ENCODE measurements around the gene APOC4.
"Not testable (repeated sequence)": the region's sequence is repeated elsewhere in the genome, so short reads cannot be mapped to it uniquely, and the experiment has no call there.

APOC4 gene

DNA sequence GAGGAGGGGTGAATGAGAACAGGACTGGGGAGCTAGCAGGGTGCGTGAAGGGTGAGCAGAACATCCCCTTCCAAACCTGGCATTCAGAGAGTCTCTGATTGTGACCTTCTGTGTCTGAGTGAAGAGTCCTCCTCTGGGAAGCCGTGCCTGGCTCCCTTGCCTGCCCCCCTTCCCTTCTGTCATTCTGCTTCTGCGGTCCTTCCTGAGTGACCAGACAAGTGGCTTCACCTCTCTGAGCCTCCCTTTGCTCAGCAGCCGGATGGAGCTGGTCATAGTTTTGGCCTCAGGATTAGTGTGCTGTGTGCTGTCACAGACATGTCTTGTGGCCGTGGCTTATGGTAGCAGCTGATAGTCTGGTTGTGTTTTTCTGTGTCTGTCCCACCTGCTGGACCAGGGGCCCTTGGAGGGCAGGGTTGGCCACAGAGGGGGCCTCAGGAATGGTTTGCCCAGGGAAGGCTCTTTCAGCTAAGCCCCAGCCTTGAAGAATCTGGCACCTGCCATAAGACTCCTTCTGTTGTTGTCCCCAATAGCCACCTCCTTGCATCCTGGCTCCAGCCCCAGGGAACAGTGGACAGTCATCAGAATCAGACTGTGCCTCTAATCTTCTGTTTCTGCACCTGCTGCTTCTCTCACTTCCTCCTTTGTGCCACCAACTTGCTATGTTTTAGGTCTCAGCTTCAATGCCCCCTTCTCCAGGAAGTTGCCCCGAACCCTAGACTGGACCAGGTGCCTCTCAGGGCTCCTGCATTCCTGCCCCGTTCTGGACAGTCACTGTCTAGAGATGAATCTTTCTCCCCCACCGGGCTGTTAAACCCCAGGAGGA lies 19.1 kb downstream of the APOC4 start:
- no peak for DNase-seq

DNA sequence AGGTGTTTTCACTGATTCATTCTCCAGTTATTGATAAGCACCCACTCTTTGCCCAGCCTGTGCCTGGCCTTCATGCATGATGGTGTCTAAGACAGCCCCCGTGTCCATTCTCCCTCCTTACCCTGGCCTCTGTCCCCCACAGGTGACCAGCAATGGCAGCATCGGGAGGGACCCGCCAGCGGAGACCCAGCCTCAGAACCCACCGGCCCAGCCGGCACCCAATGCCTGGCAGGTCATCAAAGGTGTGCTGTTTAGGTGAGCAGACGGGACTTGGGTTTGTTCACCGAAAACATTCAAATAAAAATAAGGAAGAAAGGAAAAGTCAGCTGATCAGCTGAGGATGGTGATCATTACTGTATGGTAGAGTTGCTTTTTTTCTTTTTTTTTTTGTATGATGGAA lies 19.8 kb downstream of the APOC4 start:
- DNase-seq: no peak

DNA sequence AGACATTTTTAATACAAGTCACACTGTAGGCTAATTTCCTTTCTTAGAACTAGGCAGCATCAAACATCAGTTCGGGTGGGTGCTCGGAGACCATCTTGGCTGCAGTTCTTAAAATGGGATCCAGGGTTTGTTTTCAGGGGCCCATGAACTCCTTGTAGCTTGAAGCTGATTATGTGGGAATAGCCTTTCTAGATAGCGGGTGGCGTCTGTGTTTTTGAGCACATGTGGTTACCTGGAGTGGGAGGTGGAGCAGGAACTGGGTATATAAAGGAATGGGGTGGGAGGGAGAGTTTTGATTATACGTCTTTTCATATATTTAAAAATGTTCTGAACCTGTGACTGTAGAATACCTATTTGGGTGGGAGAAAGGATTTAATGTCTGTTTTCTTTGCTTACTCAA lies 26.1 kb downstream of the APOC4 start:
- no peak for DNase-seq

DNA sequence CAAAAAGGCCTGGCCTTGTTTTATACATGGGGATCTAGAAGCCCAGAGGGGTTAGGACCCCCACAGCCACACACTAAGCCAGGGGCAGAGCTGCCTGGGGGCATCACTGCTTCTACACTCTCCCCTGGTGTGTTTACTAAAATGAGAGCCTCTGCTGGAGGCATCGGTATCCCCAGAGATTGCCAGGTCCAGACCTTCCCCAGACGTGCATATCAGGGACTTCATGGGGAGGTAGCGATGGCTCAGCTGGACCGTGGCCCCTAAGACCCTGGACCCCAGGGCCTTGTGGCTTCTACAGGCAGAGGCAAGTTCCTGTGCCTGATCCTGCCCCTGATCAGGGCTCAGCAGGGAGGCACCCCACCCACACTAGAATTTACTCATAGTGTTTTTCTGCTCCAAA lies 26.6 kb downstream of the APOC4 start:
- DNase-seq: no peak

DNA sequence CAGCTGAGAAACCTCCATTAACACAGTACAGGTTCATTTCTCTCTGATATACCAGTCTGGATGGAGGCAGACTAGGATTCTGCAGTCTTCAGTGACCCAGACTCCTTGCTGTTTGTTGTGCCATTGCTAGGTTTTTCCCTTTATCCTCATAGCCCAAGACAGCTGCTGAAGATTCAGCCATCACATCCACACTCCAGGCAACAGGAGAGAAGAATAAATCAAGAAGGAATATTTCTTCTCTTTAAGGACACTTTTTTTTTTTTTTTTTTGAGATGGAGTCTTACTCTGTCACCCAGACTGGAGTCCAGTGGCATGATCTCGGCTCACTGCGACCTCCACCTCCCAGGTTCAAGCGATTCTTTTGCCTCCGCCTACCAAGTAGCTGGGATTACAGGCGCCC lies 27.4 kb downstream of the APOC4 start:
- DNase-seq: no peak

DNA sequence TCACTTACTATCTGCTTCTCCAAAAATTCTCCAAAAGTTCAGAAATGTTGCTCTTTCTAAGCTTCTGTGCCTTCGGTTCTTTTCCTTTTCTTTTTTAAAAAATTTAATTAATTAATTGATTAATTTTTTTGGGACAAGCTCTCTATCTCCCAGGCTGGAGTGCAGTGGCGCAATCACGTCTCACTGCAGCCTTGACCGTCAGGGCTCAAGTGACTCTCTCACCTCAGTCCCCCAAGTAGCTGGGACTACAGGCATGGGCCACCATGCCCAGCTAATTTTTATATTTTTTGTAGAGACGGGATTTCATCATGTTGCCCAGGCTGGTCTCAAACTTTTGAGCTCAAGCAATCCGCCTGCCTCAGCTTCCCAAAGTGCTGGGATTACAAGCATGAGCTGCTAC lies 29.4 kb downstream of the APOC4 start:
- DNase-seq: not testable (repeated sequence)

DNA sequence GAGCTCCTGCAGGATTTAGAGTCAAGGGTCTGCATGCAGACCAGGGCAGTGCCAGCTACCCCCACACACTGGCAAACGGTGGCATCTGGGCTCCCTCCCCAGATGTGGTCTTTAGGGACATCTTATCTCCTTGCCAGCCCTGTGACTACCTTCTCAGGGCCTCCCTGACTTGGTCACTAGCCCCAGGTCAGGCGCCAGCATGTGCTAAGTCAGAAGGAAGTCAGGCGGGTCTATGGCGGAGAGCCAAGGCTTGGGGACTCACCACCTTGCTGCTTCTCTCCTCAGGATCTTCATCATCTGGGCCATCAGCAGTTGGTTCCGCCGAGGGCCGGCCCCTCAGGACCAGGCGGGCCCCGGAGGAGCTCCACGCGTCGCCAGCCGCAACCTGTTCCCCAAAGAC lies 30.8 kb downstream of the APOC4 start:
- DNase-seq: no peak

DNA sequence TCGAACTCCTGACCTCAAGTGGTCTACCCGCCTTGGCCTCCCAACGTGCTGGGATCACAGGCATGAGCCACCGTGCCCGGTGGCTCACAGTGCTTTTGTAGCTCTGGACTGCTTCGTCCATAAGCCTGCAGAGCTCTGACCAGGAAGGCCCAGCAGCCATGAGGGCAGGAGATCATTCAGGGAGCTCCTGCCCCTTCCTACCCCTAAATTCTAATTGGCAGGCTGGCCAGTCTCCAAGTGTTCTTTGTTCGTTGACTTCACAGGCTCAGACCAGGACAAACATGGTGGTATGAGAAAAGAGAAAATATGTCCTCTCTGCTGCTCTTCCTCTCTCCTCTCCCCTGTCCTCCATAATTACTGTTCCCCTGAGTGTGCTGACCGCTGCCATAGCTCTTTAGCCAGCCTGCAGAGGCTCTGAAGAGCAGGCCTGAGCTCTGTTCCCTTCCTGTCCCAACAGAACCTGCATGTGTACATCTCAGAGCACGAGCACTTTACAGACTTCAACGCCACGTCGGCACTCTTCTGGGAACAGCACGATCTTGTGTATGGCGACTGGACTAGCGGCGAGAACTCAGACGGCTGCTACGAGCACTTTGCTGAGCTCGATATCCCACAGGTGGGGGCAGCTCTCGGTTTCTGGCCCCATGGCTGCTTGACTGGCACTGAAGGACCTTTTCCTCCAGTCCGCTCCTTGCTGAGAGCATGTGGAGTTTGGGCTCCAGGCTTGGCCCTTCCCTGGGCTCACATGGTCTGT lies 32.1 kb downstream of the APOC4 start:
- DNase-seq: no peak

DNA sequence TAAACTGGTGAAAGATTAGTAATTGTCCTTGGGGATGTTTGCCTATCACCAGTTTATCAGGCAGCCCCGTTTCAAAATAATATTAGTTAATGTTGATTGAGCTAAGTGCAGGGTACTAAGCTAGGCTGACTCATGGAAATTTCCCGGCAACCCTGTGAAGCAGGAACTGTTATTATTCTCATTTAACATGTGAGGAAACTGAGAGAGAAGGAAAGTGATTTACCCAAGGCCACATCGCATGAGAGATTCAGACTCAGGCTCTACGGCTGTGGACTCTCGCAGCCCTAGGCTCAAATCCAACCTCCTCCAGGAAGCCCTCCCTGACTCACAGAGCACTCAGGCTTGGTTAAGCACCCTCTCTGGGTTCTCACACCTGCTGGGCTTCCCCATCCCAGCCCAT lies 32.8 kb downstream of the APOC4 start:
- no peak for DNase-seq

DNA sequence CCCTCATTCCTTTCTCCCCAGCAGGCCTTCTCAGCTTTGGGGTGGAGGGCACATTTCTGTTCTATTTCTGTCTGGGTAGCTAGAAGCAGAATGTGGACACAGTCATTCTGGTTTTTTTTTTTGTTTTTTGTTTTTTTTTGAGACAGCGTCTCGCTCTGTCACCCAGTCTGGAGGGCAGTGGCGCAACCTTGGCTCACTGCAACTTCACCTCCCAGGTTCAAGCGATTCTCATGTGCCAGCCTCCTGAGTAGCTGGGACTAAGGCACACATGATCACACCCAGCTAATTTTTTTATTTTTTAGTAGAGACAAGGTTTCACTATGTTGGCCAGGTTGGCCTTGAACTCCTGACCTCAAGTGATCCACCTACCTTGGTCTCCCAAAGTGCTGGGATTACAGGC lies 33.4 kb downstream of the APOC4 start:
- DNase-seq: no peak

DNA sequence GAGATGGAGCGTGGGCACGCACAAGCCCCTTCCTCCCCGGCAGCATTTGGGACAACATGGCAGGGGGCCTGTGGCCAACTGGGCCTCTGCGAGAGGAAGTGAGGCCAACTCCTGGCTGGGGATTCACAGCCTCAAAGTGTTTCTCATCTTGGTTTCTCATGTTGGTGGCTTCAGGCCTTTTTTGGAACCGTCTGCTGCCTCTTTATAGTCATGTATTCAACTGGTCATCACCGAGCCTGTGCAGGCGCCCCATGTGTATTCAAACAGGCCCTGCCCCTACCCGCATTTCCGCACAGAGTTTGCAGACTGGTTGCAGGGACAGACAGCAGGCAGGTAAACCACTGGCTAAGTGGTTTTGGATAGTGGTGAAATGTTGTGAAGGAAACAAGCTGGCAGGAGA lies 42.0 kb downstream of the APOC4 start:
- no peak for DNase-seq

DNA sequence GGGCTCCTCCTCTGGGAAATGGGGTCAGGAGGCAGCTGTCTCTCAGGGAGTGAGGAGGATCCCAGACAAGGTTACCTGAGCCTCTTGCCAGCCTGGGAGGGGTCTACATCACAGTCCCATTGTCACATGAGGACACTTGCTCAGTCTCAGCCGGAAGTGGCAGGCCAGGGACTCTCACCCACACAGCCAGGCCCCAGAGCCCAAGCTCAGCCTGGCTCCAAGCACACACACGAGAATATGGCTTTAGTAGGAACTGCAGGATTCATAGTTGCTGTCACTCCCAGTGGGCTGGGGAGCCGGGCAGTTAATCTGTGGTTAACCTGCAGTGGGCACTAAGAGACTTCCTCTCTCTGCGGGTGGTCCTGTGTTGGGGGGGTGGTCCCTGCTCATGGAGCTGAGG lies 43.4 kb downstream of the APOC4 start:
- DNase-seq: no peak

DNA sequence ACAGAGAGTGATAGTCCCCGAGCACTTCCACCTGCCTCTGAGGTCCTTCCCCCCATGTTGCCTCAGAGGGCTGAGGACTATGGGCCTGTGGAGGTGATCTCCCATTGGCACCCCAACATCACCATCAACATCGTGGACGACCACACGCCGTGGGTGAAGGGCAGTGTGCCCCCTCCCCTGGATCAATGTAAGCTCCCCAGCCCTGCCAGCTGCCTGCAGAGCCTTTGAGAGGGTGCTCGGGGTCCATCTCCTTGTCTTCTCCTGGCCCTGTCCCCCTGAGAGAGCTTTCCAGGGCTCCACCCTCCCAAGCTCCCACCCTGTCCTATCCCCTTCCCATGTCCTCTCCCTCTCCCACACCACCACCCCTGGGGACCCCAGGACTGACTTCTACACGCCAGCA lies 44.4 kb downstream of the APOC4 start:
- DNase-seq: no peak

DNA sequence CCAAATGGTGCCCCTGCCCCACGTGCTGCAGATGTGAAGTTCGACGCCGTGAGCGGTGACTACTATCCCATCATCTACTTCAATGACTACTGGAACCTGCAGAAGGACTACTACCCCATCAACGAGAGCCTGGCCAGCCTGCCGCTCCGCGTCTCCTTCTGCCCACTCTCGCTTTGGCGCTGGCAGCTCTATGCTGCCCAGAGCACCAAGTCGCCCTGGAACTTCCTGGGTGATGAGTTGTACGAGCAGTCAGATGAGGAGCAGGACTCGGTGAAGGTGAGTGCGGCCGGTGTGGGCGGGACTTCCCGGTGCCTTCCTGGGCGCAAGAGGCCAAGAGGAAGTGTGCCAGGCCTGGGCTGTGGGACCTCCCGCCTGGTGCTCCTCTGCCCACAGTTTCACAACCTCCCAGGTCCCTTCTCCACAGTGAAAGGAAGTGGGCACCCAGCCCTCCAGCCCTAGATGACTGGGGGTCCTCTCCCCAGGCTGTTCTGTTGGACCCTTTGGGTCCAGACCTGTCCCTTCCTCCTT lies 45.2 kb downstream of the APOC4 start:
- no peak for DNase-seq

DNA sequence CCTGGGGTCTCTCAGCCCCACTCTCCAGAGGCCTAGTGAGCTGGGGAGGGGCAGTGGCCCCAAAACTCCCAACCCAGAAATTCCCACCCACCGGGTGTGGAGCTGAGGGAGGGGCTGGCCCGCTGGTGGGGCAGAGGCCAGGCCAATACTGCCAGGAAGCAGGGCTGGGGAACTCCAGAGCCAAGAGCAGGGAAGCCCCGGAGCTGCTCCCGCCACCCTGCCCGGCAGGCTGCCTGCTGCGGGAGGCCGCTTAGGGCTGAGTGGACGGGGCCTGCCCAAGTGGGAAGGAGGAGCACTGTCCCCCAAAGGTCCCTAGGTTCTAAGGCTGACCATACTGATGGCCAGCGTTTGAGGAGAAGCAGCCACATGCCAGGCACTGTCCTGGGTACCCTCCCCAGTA lies 46.2 kb downstream of the APOC4 start:
- DNase-seq: no peak

DNA sequence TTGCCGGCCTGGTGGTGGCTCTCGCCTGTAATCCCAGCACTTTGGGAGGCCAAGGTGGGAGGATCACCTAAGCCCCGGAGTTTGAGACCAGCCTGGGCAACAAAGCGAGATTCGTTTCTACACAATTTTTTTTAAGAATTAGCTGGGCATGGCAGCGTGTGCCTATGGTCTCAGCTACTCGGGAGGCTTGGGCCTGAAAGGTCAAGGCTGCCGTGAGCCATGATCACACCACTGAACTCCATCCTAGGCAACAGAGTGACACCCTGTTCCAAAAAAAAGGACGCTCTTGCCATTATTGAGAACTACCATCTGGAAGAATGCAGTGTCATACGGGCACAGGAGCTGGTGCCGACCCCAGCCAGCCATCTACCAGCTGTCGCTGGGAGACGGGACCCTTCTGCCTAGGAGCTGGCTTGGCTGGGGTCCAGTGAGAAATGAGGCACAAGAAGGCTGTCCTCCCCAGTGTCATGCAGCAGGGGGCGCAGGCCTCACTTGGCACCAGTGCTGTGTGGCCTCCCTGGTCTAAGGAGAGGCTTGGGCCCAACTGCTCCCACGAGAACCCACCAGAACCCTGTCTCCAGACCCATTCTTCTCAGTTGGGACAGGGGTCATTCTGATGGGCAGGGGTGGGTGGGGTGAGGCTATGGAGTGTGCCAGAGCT lies 47.0 kb downstream of the APOC4 start:
- DNase-seq: peak; percentile 58

DNA sequence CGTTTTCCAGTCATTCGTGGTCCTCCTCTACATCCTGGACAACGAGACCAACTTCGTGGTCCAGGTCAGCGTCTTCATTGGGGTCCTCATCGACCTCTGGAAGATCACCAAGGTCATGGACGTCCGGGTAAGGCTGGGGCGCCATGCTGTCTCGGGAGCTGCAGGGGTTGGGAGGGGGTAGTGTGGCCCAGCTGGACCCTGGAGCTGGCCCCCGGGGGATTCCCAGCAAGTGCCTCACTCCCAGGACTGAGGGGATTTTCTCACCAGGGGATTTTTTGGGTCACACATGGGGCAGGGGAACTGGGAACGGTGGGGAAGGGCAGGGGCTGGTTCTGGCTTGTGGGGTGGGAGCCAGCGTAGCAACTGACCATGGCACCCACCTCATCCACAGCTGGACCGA lies 48.4 kb downstream of the APOC4 start:
- DNase-seq: no peak

DNA sequence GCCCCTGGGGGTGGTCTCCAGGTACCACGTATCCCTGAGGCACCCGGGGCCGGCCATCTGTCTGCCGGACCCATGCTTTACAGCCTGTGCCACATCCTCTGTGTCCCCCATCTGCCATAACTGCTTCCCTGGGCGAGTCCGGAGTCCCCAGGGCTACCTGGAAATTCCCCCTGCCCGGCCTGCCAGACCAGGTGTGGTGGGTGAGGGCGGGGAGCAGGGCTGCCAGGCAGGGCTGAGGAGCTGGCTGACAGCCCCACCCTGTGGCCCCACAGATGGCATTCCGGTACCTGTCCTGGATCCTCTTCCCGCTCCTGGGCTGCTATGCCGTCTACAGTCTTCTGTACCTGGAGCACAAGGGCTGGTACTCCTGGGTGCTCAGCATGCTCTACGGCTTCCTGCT lies 48.9 kb downstream of the APOC4 start:
- DNase-seq: no peak

DNA sequence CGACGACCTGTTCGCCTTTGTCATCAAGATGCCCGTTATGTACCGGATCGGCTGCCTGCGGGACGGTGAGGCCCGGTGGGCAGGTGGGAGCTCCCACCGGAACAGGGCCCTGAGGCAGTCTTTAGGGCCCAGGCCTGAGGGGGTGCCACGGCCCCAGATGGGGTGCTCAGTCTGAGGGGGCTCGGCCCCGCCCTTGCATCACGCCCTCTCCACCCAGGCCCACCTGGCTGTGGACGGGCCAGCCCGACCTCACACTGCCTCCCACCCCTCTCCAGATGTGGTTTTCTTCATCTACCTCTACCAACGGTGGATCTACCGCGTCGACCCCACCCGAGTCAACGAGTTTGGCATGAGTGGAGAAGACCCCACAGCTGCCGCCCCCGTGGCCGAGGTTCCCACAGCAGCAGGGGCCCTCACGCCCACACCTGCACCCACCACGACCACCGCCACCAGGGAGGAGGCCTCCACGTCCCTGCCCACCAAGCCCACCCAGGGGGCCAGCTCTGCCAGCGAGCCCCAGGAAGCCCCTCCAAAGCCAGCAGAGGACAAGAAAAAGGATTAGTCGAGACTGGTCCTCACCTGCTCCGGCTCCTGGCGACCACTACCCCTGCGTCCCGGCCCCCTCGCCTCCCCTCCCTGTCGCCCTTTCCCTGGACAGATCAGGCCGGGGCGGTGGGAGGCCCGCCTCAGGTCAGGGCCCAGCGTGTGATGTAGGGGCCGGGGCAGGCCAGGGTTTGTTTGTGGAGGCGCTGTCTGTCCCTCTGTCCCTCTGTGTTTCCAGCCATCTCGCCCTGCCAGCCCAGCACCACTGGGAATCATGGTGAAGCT lies 50.5 kb downstream of the APOC4 start:
- DNase-seq: no peak

DNA sequence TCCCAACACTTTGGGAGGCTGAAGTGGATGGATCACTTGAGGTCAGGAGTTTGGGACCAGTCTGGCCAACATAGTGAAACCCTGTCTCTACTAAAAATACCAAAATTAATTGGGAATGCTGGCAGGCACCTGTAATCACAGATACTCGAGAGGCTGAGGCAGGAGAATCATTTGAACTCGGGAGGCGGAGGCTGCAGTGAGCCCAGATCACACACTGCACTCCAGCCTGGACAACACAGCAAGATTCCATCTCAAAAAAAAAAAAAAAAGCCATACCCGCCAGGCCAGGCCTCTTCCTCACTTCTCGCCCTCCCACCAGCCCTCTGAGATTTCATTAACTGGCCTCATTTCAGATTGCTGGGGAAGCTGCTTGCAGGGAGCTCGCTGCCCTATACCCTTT lies 51.5 kb downstream of the APOC4 start:
- DNase-seq: no peak

DNA sequence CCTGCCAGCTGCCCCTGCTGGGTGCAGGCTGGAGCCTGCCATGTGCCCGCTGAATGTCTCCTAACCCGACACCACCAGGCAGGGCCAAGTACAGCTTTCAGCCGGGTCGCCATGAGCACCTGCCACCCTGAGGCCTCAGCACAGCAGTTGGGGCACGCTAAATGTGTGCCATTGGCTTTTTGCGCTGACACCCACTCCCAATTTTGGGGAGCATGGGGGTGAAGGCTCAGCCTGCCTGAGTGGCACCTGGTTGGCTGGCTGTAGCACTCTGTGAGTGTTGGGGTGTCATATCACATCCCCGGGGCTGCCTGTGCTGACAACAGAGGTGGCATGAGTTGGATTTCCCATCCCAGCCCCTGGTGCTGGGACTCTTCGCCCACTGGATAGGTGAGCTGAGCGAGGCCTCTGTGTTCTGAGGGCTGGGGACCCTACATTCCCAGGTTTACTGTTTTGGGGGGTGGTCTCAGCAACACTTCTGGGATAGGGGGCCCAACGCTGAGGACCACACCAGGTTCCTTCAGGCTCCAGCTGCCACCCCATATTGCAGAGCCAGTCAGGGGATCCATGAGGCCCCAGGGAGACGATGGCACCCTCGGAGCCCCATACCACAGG lies 52.0 kb downstream of the APOC4 start:
- no peak for DNase-seq

Measured in fibroblast of skin of right quadriceps (primary cell).